Measurements from ENCODE around the gene SCGN. TPM values are rescaled to one million over a fixed set of nuclear protein-coding genes. Genes with fewer than 3 reads are reported as not detected.
A peak's percentile ranks its signal among the peaks of the same experiment; 100 is the strongest.

Gene SCGN
- polyA plus RNA-seq, 2 of the 4 experiments (the other 2 are of a cell fraction): 0.13 to 0.17 TPM

- TF ChIP-seq CEBPB (IDR thresholded peaks at IDR 0.05): peak in 1 of 2 experiments; percentile 32; a peak in 2 of 4 replicates
- TF ChIP-seq MAFK (IDR thresholded peaks at IDR 0.05; ENCODE audit: partially characterized antibody): no peak
- TF ChIP-seq MAX (IDR thresholded peaks at IDR 0.05): no peak
- H3K27ac ChIP-seq: no peak overlapping the region
- CTCF ChIA-PET: interaction anchor here (0.7 kb wide), 1 partner anchor 10 kb away, joined by 5 read pairs; no protein-coding TSS in a partner anchor
- peaks cover 5% of the 10 kb centered on the region; the same call in 1 of the 3 replicates for H3K4me1 ChIP-seq
- DNase-seq (ENCODE audit: low read depth in 1 of 2, low spot score in 1 of 2) (no peak), FAIRE-seq (no peak), ATAC-seq (no peak)
- H3K4me2 ChIP-seq: no peak overlapping the region
- no peak overlapping the region for H3K4me3 ChIP-seq
- H3K9me3 ChIP-seq: no peaks in the 10 kb centered on the region
- POLR2A ChIA-PET: no interaction called here
- 75% methylated on average over 14 of the region's 14 CpGs for WGBS (ENCODE audit: missing lambda C conversion rate)
These were observed 58.3 kb downstream of the SCGN start for GRCh38 chr6:25710287-25710686.

- DNase-seq (ENCODE audit: low read depth in 1 of 2, low spot score in 1 of 2): no peak
- no peak for FAIRE-seq
- TF ChIP-seq CHD4 (IDR thresholded peaks at IDR 0.05; ENCODE audit: borderline replicate concordance) (no peak), E2F6 (IDR thresholded peaks at IDR 0.05; ENCODE audit: borderline replicate concordance, low read depth) (no peak), SMC3 (IDR thresholded peaks at IDR 0.05) (no peak), KDM1A (IDR thresholded peaks at IDR 0.05; ENCODE audit: low read depth) (no peak), ZC3H11A (IDR thresholded peaks at IDR 0.05) (no peak), CEBPB (IDR thresholded peaks at IDR 0.05) (no peak), HOXB5 (CRISPR knock-in tag; IDR thresholded peaks at IDR 0.05) (no peak), BHLHE40 (IDR thresholded peaks at IDR 0.05; ENCODE audit: low read depth, low read length) (no peak), NPAS2 (CRISPR knock-in tag; IDR thresholded peaks at IDR 0.05; ENCODE audit: borderline replicate concordance) (no peak), POLR2A (IDR thresholded peaks at IDR 0.05; ENCODE audit: low read length) (no peak), ZSCAN20 (CRISPR knock-in tag; IDR thresholded peaks at IDR 0.05) (no peak), KDM5A (IDR thresholded peaks at IDR 0.05) (no peak), REST (IDR thresholded peaks at IDR 0.05) (no peak), MYC (IDR thresholded peaks at IDR 0.05; ENCODE audit: borderline replicate concordance, low read length) (no peak), EHMT2 (IDR thresholded peaks at IDR 0.05; ENCODE audit: low read depth) (no peak), NFE2L2 (conservative IDR thresholded peaks at IDR 0.05; ENCODE audit: low read length) (no peak), NR3C1 (IDR thresholded peaks at IDR 0.05) (no peak), PHF8 (IDR thresholded peaks at IDR 0.05; ENCODE audit: borderline replicate concordance, low read depth) (no peak)
- Histone ChIP-seq H3K4me3 (no peak overlapping the region), H3K4me2 (no peak overlapping the region), H3K27ac (no peak overlapping the region), H3K4me1 (no peaks in the 10 kb centered on the region), H3K9me3 (no peaks in the 10 kb centered on the region)
- WGBS (ENCODE audit: missing lambda C conversion rate): 68% methylated on average over 1 of the region's 1 CpG
- no peak for ATAC-seq
- ChIA-PET POLR2A (no interaction called here), CTCF (interaction anchor here (1.3 kb wide), 1 partner anchor 14 kb away, joined by 4 read pairs; no protein-coding TSS in a partner anchor)
These were observed 61.8 kb downstream of the SCGN start for GRCh38 chr6:25713824-25714223.

- H3K9me3 ChIP-seq: no peaks in the 10 kb centered on the region
- H3K27ac ChIP-seq: no peak overlapping the region
- ATAC-seq: no peak
- H3K4me2 ChIP-seq: no peak overlapping the region
- H3K4me1 ChIP-seq: no peaks in the 10 kb centered on the region
- CTCF ChIA-PET: interaction anchor here (1.9 kb wide), 1 partner anchor 8 kb away, joined by 4 read pairs; no protein-coding TSS in a partner anchor
- 67% methylated on average over 3 of the region's 3 CpGs for WGBS (ENCODE audit: missing lambda C conversion rate)
- no peak overlapping the region for H3K4me3 ChIP-seq
- no peak for DNase-seq (ENCODE audit: low read depth in 1 of 2, low spot score in 1 of 2)
- POLR2A ChIA-PET: no interaction called here
- no peak for FAIRE-seq
- no peak for TF ChIP-seq REST (IDR thresholded peaks at IDR 0.05)
- no peak for TF ChIP-seq ZFP36 (IDR thresholded peaks at IDR 0.05; ENCODE audit: borderline replicate concordance, partially characterized antibody)
- TF ChIP-seq TFCP2L1 (CRISPR knock-in tag; IDR thresholded peaks at IDR 0.05): no peak
- no peak for TF ChIP-seq CHD4 (IDR thresholded peaks at IDR 0.05; ENCODE audit: borderline replicate concordance)
- no peak for TF ChIP-seq RNF2 (IDR thresholded peaks at IDR 0.05; ENCODE audit: borderline replicate concordance, low read depth)
- no peak for TF ChIP-seq SREBF2 (IDR thresholded peaks at IDR 0.05)
- no peak for TF ChIP-seq MAFK (IDR thresholded peaks at IDR 0.05; ENCODE audit: partially characterized antibody)
- no peak for TF ChIP-seq KDM5A (IDR thresholded peaks at IDR 0.05)
- no peak for TF ChIP-seq CBX8 (IDR thresholded peaks at IDR 0.05)
- no peak for TF ChIP-seq E2F6 (IDR thresholded peaks at IDR 0.05; ENCODE audit: borderline replicate concordance, low read depth)
- no peak for TF ChIP-seq FOXS1 (CRISPR knock-in tag; IDR thresholded peaks at IDR 0.05)
- no peak for TF ChIP-seq MAX (IDR thresholded peaks at IDR 0.05)
These were observed 62.8 kb downstream of the SCGN start for GRCh38 chr6:25714765-25715164.
